ENCODE data around the gene ZNF66. TPM values are rescaled to one million over a fixed set of nuclear protein-coding genes. Genes with fewer than 3 reads are reported as not detected.

ZNF66 gene
- 0.52 and 1.8 TPM in 2 replicates for total RNA-seq

GRCh38 chr19:20776083-20777076 is at the start of gene ZNF66:
Gene ZNF66 (plus strand): TSS chr19:20776304. CDS start chr19:20776448, 144 bp downstream.

Other genes with a start within 250 kb of the ZNF66 start
- 3.7 and 15.7 TPM in 2 replicates for gene ZNF737, start 210.5 kb upstream of the ZNF66 start, total RNA-seq
- 7.5 and 13.8 TPM in 2 replicates for gene ZNF626, start 114.7 kb upstream of the ZNF66 start, total RNA-seq
- 3.1 and 10.1 TPM in 2 replicates for gene ZNF85, start 146.9 kb downstream of the ZNF66 start, total RNA-seq
- gene ZNF430, start 244.4 kb downstream of the ZNF66 start, total RNA-seq: 3.8 and 4.1 TPM in 2 replicates